Astrocyte of the hippocampus (primary cell): ENCODE data around the gene MAPK1.
"Not testable (repeated sequence)": the region's sequence is repeated elsewhere in the genome, so short reads cannot be mapped to it uniquely, and the experiment has no call there.

Source experiments
- DNase-seq: peaks from one replicate; pipeline ENCODE4 v3.0.0; 2011; ENCODE audit warnings: low read depth, low spot score

MAPK1 gene

GRCh38 chr22:21867528-21868266 is at the start of gene MAPK1:
Gene MAPK1, minus strand, starts transcription at chr22:21867645. Its CDS starts 205 bp downstream, at chr22:21867440.
- DNase-seq, result peak; percentile 97

- no peak for DNase-seq
Observed at GRCh38 chr22:21916309-21916918, 49.0 kb upstream of the MAPK1 start.

GRCh38 chr22:21915624-21916308 is 48.3 kb upstream of the MAPK1 start:
- no peak for DNase-seq

- DNase-seq, result not testable (repeated sequence)
Observed at GRCh38 chr22:21914033-21914642, 46.7 kb upstream of the MAPK1 start.

DNA sequence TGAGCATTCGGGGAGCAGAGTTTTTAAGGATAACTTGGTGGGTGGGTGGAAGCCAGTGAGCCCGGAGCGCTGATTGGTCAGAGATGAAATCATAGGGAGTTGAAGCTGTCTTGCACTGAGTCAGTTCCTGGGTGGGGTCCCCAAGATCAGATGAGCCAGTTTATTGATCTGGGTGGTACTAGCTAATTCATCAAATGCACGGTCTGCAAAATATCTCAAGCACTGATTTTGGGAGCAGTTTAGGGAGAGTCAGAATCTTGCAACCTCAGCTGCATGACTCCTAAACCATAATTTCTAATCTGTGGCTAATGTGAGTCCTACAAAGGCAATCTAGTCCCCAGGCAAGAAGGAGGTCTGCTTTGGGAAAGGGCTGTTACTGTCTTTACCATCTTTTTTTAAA is 42.9 kb upstream of the MAPK1 start:
- DNase-seq, result not testable (repeated sequence)

- no peak for DNase-seq
Observed at GRCh38 chr22:21909871-21910270, 42.4 kb upstream of the MAPK1 start.

DNA sequence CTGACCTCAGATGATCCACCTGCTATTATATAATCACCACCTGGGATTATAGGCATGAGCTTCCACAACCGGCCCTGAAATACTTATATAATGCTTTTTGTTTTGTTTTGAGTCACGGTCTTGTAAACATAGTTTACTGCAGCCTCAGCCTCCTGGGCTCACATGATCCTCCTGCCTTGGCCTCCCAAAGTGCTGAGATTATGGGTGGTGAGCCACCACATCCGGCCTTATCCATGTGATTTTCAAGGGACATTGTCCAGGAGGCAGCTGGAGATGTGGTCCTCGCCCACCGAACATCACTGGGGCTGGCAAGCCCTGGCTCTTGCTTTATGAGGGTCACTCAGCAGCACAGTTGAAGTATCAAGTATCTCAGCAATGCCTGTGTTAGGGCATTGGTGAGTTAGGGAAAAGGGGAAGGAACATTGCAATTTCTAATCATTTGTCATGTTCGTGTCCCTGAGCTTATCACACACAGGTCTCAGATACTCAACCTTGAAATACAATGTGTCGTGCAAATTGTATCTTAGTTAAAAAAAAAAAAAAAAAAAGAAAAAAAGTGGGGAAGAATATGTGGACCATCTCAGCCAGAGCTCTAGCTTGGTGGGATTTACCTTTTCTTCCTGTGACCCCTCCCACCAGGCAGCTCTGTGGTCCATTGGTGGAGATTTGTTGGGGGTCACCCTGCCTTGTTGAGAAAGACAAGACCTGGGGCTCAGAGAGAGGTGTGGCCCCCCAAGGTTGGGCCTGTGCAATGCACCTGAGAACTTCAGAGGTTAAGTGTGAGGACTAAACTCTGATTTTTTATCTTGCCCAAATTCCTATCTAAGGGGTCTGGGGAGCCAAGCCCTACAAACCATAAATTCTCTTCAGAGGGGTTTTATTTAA is 40.4 kb upstream of the MAPK1 start:
- DNase-seq, result no peak

DNA sequence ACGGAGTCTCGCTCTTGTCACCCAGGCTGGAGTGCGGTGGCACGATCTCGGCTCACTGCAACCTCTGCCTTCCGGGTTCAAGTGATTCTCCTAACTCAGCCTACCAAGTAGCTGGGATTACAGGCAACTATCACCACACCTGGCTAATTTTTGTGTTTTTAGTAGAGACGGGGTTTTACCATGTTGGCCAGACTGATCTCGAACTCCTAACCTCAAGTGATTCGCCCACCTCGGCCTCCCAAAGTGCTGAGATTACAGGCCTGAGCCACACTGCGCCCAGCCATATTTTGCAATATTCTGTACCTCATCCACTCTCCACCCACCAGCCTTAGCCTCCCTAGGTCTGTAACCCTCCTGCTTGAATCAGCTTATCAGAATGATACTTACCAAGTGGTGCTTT is 37.8 kb upstream of the MAPK1 start:
- not testable (repeated sequence) for DNase-seq

- no peak for DNase-seq
Observed at GRCh38 chr22:21904250-21904789, 36.9 kb upstream of the MAPK1 start.

GRCh38 chr22:21903283-21903682 is 35.8 kb upstream of the MAPK1 start:
- DNase-seq, result no peak

DNA sequence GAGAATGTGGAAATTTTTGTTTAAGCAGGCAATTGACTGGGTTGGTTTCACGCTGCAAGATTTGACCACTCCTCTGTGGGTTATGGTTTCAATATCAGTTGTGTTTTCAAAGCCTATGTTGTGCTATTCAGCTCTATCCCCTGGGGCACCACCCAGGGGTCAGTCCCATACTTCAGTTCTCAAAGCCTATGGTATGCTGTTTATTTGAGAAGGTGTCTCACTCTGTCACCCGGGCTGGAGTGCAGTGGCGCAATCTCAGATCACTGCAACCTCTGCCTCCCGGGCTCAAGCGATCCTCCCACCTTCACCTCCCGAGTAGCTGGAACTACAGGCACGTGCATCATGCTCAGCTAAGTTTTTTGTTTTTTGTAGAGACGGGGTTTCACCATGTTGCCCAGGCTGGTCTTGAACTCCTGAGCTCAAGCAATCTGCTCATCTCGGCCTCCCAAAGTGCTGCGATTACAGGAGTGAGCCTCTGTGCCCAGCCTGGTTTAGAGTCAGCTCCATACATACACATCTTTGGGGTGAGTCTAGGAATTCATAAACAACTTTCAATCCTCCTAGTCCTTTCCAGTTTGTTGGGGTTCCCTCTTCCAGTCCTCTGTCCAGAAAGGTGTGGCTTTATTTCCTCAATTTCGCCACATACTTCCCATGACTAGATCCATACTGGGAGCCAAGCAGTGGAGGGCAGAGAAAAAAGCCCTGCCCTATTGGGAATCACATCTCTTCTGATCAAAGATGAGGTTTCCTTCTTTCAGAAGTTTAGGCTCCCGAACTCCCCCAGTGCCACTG is 35.0 kb upstream of the MAPK1 start:
- no peak for DNase-seq

DNA sequence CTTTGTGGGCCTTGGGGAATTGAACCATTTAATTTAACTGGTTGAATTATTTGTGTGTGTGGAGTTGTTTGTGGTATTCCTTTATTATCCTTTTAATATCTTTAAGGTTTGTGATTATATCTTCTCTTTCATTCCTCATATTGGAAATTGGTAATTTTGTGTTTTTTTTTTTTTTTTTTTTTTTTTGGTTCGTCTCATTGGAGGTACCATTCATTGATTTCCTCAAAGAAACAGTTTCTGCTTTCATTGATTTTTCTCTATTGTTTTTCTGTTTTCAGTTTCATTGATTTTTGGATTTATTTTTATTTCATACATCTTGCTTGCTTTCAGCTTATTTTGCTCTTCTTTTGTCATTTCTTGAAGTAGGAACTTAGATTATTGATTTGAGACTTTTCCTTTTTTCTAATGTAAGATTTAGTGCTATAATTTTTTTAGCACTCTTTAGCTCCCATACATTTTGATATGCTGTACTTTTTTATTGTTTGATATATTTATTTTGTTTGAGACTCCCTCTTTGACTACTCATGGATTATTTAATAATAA is 31.0 kb upstream of the MAPK1 start:
- DNase-seq, result no peak

GRCh38 chr22:21896951-21897513 is 29.6 kb upstream of the MAPK1 start:
- DNase-seq, result no peak

- DNase-seq, result not testable (repeated sequence)
Observed at GRCh38 chr22:21896275-21896674, 28.8 kb upstream of the MAPK1 start.

DNA sequence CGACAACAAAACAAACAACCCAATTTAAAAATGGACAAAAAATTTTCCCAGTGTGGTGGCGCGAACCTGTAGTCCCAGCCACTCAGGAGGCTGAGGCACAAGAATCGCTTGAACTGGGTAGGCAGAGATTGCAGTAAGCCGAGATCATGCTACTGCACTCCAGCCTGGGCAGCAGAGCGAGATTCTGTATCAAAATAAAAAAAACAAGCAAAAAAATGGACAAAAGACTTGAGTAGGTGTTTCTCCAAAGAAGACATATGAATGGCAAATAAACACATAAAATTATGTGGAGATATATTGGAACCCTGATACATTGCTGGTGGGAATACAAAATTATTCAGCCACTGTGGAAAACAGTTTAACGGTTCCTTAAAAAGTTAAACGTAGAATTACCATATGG is 27.4 kb upstream of the MAPK1 start:
- no peak for DNase-seq

GRCh38 chr22:21889251-21889990 is 22.0 kb upstream of the MAPK1 start:
- DNase-seq, result no peak

DNA sequence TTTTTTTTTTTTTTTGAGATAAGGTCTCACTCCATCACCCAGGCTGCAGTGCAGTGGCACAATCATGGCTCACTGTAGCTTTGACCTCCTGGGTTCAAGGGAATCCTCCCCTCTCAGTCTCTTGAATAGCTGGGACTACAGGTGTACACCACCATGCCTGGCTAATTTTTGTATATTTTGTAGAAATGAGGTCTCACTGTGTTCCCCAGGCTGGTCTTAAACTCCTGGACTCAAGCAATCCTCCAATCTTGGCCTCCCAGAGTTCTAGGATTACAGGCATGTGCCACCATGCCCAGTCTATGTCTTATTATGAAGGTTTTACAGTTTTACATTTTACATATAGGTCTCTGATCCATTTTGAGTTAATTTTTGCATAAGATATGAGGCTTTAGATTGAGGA is 20.4 kb upstream of the MAPK1 start:
- DNase-seq, result no peak

GRCh38 chr22:21883930-21884329 is 16.5 kb upstream of the MAPK1 start:
- DNase-seq, result not testable (repeated sequence)
